Measurements from ENCODE around the gene ACVR1B. TPM values are rescaled to one million over a fixed set of nuclear protein-coding genes. Genes with fewer than 3 reads are reported as not detected.

The ACVR1B gene
- total and polyA plus RNA-seq, 2 donors (not counting 1 experiment from before 2014, with no cell fraction given) = 3.4 to 10.6 TPM

DNA sequence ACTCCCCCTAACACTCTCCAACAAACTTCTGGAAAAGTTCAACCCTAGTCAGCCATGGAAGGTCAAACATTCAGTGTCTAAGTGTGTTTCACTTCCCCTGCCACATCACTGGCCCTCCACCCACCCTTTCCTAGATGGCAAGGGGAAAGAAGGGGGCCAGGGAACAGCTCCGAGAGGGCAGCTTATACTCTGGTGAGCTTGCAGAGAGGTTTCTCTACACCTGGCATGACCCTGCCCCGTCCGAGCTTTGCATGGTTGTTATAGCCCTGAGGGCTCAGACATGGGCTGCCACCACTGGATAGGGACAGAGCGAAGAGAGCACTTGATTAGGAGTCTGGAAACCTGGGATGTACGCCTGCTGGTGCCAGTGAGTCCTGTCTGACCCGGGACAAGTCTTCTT, 40.2 kb upstream of the ACVR1B start:
- H2AFZ ChIP-seq (ENCODE audit: insufficient read depth, low read depth, low read length, poor library complexity, severe bottlenecking) = no peak overlapping the region
- intact Hi-C loops (cut with micrococcal nuclease) = no loop called here
- no peak overlapping the region for H3K27ac ChIP-seq (ENCODE audit: low read length in 2 of 2)
- peaks cover 0 to 16% (median 13%) of the 10 kb centered on the region in 4 experiments for H3K27me3 ChIP-seq (replicated peaks in 1 of 4; ENCODE audit: control extremely low read depth in 1 of 4, control insufficient read depth in 3 of 4, insufficient read depth in 4 of 4, low read length in 3 of 4)
- Mint-ChIP-seq H3K4me3 (no peak overlapping the region), H3K27ac (no peak overlapping the region), H3K9me3 (ENCODE audit: insufficient read depth) (no peaks in the 10 kb centered on the region), H3K4me1 (peaks cover 4% of the 10 kb centered on the region), H3K27me3 (peaks cover 37% of the 10 kb centered on the region)
- no peaks in the 10 kb centered on the region for H3K79me2 ChIP-seq (ENCODE audit: control insufficient read depth, insufficient read depth, low read length)
- CTCF ChIA-PET = interaction anchor here (1.4 to 3.1 kb wide), 2 partner anchors 12 to 70 kb away, joined by 4 to 17 read pairs; no protein-coding TSS in a partner anchor
- ATAC-seq (ENCODE audit: low read depth) = no peak
- H3K36me3 ChIP-seq (replicated peaks in 1 of 2; ENCODE audit: control extremely low read depth in 1 of 2, control insufficient read depth in 1 of 2, extremely low read depth in 1 of 2, insufficient read depth in 2 of 2, low read length in 1 of 2) = no peaks in the 10 kb centered on the region
- WGBS (ENCODE audit: insufficient coverage) = 93% methylated on average over 5 of the region's 6 CpGs
- H3K9me3 ChIP-seq (ENCODE audit: control extremely low read depth in 1 of 3, control insufficient read depth in 2 of 3, insufficient read depth in 1 of 3, low read length in 2 of 3) = no peaks in the 10 kb centered on the region
- no peak overlapping the region for H3K4me3 ChIP-seq (ENCODE audit: control extremely low read depth in 1 of 5, extremely low read depth in 1 of 5, insufficient read depth in 1 of 5, low read depth in 2 of 5, low read length in 4 of 5)
- H4K20me1 ChIP-seq (ENCODE audit: control insufficient read depth, insufficient read depth, low read length, poor library complexity, severe bottlenecking) = no peaks in the 10 kb centered on the region
- DNase-seq = no peak
- peaks cover 0 to 10% of the 10 kb centered on the region in 2 donors for H3K4me1 ChIP-seq (ENCODE audit: control insufficient read depth in 2 of 2, insufficient read depth in 2 of 2, low read length in 2 of 2)
- POLR2A ChIA-PET = no interaction called here
- H3K4me2 ChIP-seq (replicated peaks; ENCODE audit: low read depth, low read length, poor library complexity, severe bottlenecking) = no peak overlapping the region
- H3K9ac ChIP-seq (ENCODE audit: low read length) = no peak overlapping the region
- no peak for TF ChIP-seq EZH2 (IDR thresholded peaks at IDR 0.05; ENCODE audit: borderline replicate concordance, insufficient read depth, low read depth, low read length, poor library complexity, severe bottlenecking)
- TF ChIP-seq CTCF (IDR thresholded peaks at IDR 0.05) = no peak

- intact Hi-C loops (cut with micrococcal nuclease) = no loop called here
- no peak overlapping the region for H3K4me2 ChIP-seq (replicated peaks; ENCODE audit: low read depth, low read length, poor library complexity, severe bottlenecking)
- H3K9ac ChIP-seq (ENCODE audit: low read length) = no peak overlapping the region
- H4K20me1 ChIP-seq (ENCODE audit: control insufficient read depth, insufficient read depth, low read length, poor library complexity, severe bottlenecking) = no peaks in the 10 kb centered on the region
- ATAC-seq (ENCODE audit: low read depth) = no peak
- no peak for DNase-seq
- no peaks in the 10 kb centered on the region for H3K9me3 ChIP-seq (ENCODE audit: control extremely low read depth in 1 of 3, control insufficient read depth in 2 of 3, insufficient read depth in 1 of 3, low read length in 2 of 3)
- TF ChIP-seq CTCF (IDR thresholded peaks at IDR 0.05) = no peak
- no peak for TF ChIP-seq EZH2 (IDR thresholded peaks at IDR 0.05; ENCODE audit: borderline replicate concordance, insufficient read depth, low read depth, low read length, poor library complexity, severe bottlenecking)
- H3K27me3 ChIP-seq (replicated peaks in 1 of 4; ENCODE audit: control extremely low read depth in 1 of 4, control insufficient read depth in 3 of 4, insufficient read depth in 4 of 4, low read length in 3 of 4) = peaks cover 0 to 16% (median 9%) of the 10 kb centered on the region in 4 experiments
- peaks cover 33% of the 10 kb centered on the region for H3K27me3 Mint-ChIP-seq
- no peaks in the 10 kb centered on the region for H3K36me3 ChIP-seq (replicated peaks in 1 of 2; ENCODE audit: control extremely low read depth in 1 of 2, control insufficient read depth in 1 of 2, extremely low read depth in 1 of 2, insufficient read depth in 2 of 2, low read length in 1 of 2)
- POLR2A ChIA-PET = no interaction called here
- H2AFZ ChIP-seq (ENCODE audit: insufficient read depth, low read depth, low read length, poor library complexity, severe bottlenecking) = no peak overlapping the region
- no peaks in the 10 kb centered on the region for H3K79me2 ChIP-seq (ENCODE audit: control insufficient read depth, insufficient read depth, low read length)
- H3K4me1 ChIP-seq (ENCODE audit: control insufficient read depth in 2 of 2, insufficient read depth in 2 of 2, low read length in 2 of 2) = peaks cover 0 to 9% of the 10 kb centered on the region in 2 donors
- no peak overlapping the region for H3K4me3 ChIP-seq (ENCODE audit: control extremely low read depth in 1 of 5, extremely low read depth in 1 of 5, insufficient read depth in 1 of 5, low read depth in 2 of 5, low read length in 4 of 5)
- CTCF ChIA-PET = interaction anchor here (1.4 to 3.1 kb wide), 2 partner anchors 11 to 69 kb away, joined by 4 to 17 read pairs; no protein-coding TSS in a partner anchor
- no peak overlapping the region for H3K27ac Mint-ChIP-seq
- peaks cover 4% of the 10 kb centered on the region for H3K4me1 Mint-ChIP-seq
- no peak overlapping the region for H3K27ac ChIP-seq (ENCODE audit: low read length in 2 of 2)
- H3K4me3 Mint-ChIP-seq = no peak overlapping the region
- no peaks in the 10 kb centered on the region for H3K9me3 Mint-ChIP-seq (ENCODE audit: insufficient read depth)
- WGBS (ENCODE audit: insufficient coverage) = 93% methylated on average over 3 of the region's 8 CpGs
Measured at GRCh38 chr12:51911788-51912711, 39.4 kb upstream of the ACVR1B start.

All from B cell (primary cell).